ENCODE measurements around the gene STX1B. TPM values are rescaled to one million over a fixed set of nuclear protein-coding genes. Genes with fewer than 3 reads are reported as not detected.

STX1B gene
- total and polyA plus RNA-seq, 4 donors: 0.09 to 1.2 (median 0.51) TPM

DNA sequence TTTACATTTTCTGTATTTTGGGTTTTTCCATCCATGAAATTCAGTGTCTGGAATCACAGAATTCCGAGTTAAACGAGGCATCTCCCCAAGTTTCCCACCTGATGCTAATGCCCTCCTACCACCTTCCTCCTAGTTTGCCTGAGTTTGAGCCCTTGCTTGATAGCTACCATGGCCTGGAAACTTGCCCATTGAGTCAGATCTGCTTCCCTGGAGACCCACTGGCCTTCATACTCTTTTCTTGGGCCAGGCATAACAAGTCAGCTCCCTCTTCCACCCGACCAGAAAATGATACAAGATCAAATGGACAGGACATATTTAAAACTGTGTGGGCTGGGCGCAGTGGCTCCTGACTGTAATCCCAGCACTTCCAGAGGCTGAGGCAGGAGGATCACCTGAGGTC is 42.6 kb downstream of the STX1B start:
- Histone ChIP-seq H3K27ac (ENCODE audit: low read depth in 1 of 2, low read length in 2 of 2) (no peak overlapping the region), H3K36me3 (ENCODE audit: control insufficient read depth in 4 of 4, insufficient read depth in 3 of 4, low read depth in 1 of 4, low read length in 3 of 4) (peaks cover 30 to 77% (median 52%) of the 10 kb centered on the region in 4 donors), H3K9ac (ENCODE audit: low read depth in 1 of 2, low read length in 2 of 2) (no peak overlapping the region), H3K4me1 (ENCODE audit: control insufficient read depth in 4 of 4, insufficient read depth in 4 of 4, low read length in 3 of 4) (no peaks in the 10 kb centered on the region), H3K4me3 (ENCODE audit: low read depth in 1 of 3, low read length in 3 of 3) (no peak overlapping the region), H3K27me3 (ENCODE audit: control insufficient read depth in 4 of 4, insufficient read depth in 4 of 4, low read length in 3 of 4) (no peaks in the 10 kb centered on the region), H3K9me3 (ENCODE audit: control insufficient read depth in 4 of 4, low read length in 3 of 4) (no peaks in the 10 kb centered on the region)
- 96% methylated on average over 4 of the region's 4 CpGs for WGBS
- DNase-seq (ENCODE audit: low spot score): no peak
- TF ChIP-seq RAD21 (IDR thresholded peaks at IDR 0.05): no peak
- no peak for TF ChIP-seq FOXA2 (IDR thresholded peaks at IDR 0.05)
- TF ChIP-seq, protein P1, sequence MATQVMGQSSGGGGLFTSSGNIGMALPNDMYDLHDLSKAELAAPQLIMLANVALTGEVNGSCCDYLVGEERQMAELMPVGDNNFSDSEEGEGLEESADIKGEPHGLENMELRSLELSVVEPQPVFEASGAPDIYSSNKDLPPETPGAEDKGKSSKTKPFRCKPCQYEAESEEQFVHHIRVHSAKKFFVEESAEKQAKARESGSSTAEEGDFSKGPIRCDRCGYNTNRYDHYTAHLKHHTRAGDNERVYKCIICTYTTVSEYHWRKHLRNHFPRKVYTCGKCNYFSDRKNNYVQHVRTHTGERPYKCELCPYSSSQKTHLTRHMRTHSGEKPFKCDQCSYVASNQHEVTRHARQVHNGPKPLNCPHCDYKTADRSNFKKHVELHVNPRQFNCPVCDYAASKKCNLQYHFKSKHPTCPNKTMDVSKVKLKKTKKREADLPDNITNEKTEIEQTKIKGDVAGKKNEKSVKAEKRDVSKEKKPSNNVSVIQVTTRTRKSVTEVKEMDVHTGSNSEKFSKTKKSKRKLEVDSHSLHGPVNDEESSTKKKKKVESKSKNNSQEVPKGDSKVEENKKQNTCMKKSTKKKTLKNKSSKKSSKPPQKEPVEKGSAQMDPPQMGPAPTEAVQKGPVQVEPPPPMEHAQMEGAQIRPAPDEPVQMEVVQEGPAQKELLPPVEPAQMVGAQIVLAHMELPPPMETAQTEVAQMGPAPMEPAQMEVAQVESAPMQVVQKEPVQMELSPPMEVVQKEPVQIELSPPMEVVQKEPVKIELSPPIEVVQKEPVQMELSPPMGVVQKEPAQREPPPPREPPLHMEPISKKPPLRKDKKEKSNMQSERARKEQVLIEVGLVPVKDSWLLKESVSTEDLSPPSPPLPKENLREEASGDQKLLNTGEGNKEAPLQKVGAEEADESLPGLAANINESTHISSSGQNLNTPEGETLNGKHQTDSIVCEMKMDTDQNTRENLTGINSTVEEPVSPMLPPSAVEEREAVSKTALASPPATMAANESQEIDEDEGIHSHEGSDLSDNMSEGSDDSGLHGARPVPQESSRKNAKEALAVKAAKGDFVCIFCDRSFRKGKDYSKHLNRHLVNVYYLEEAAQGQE (IDR thresholded peaks at IDR 0.05): no peak
- no peak for TF ChIP-seq GABPA (IDR thresholded peaks at IDR 0.05 in 1 of 2, conservative IDR thresholded peaks at IDR 0.05 in 1 of 2)
- no peak for TF ChIP-seq YY1 (IDR thresholded peaks at IDR 0.05)
- TF ChIP-seq FOXA1 (IDR thresholded peaks at IDR 0.05): no peak
- TF ChIP-seq JUND (IDR thresholded peaks at IDR 0.05): no peak
- TF ChIP-seq EGR1 (IDR thresholded peaks at IDR 0.05; ENCODE audit: low read depth in 2 of 2): no peak
- no peak for TF ChIP-seq HNF4G (IDR thresholded peaks at IDR 0.05)
- TF ChIP-seq, protein P2, sequence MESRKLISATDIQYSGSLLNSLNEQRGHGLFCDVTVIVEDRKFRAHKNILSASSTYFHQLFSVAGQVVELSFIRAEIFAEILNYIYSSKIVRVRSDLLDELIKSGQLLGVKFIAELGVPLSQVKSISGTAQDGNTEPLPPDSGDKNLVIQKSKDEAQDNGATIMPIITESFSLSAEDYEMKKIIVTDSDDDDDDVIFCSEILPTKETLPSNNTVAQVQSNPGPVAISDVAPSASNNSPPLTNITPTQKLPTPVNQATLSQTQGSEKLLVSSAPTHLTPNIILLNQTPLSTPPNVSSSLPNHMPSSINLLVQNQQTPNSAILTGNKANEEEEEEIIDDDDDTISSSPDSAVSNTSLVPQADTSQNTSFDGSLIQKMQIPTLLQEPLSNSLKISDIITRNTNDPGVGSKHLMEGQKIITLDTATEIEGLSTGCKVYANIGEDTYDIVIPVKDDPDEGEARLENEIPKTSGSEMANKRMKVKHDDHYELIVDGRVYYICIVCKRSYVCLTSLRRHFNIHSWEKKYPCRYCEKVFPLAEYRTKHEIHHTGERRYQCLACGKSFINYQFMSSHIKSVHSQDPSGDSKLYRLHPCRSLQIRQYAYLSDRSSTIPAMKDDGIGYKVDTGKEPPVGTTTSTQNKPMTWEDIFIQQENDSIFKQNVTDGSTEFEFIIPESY (IDR thresholded peaks at IDR 0.05): no peak
- TF ChIP-seq, protein P3, sequence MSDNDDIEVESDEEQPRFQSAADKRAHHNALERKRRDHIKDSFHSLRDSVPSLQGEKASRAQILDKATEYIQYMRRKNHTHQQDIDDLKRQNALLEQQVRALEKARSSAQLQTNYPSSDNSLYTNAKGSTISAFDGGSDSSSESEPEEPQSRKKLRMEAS (IDR thresholded peaks at IDR 0.05): no peak
- TF ChIP-seq HNF4A (conservative IDR thresholded peaks at IDR 0.05): no peak

DNA sequence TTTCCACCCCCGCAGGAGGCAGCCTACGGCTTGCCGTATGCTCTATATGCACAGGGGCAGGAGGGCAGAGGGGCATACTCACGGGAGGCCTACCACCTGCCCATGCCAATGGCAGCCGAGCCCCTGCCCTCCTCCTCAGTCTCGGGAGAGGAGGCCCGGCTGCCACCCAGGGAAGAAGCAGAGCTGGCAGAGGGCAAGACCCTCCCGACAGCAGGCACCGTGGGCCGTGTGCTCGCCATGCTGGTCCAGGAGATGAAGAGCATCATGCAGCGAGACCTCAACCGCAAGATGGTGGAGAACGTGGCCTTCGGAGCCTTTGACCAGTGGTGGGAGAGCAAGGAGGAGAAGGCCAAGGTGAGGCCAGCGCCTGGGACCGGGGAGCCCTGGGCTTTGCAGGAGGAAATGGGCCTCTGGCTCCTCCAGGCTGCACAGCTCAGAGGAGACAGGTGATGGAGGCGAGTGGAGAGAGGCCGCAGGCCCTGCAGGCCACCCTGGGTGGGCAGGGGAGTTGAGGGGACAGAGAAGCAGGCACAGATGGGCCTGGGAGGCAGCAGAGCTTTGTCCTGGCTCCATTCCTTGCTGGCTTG is 44.3 kb downstream of the STX1B start:
- no peak overlapping the region for H3K4me3 ChIP-seq (ENCODE audit: low read depth in 1 of 3, low read length in 3 of 3)
- 96% methylated on average over 19 of the region's 19 CpGs for WGBS
- no peak overlapping the region for H3K27ac ChIP-seq (ENCODE audit: low read depth in 1 of 2, low read length in 2 of 2)
- H3K9me3 ChIP-seq (ENCODE audit: control insufficient read depth in 4 of 4, low read length in 3 of 4): no peaks in the 10 kb centered on the region
- no peak for DNase-seq (ENCODE audit: low spot score)
- H3K4me1 ChIP-seq (ENCODE audit: control insufficient read depth in 4 of 4, insufficient read depth in 4 of 4, low read length in 3 of 4): no peaks in the 10 kb centered on the region
- H3K36me3 ChIP-seq (ENCODE audit: control insufficient read depth in 4 of 4, insufficient read depth in 3 of 4, low read depth in 1 of 4, low read length in 3 of 4): peaks cover 24 to 75% (median 58%) of the 10 kb centered on the region in 4 donors
- H3K9ac ChIP-seq (ENCODE audit: low read depth in 1 of 2, low read length in 2 of 2): no peak overlapping the region
- H3K27me3 ChIP-seq (ENCODE audit: control insufficient read depth in 4 of 4, insufficient read depth in 4 of 4, low read length in 3 of 4): no peaks in the 10 kb centered on the region
- TF ChIP-seq HNF4G (IDR thresholded peaks at IDR 0.05): no peak
- TF ChIP-seq, protein P2 (IDR thresholded peaks at IDR 0.05): no peak
- TF ChIP-seq, protein P4, sequence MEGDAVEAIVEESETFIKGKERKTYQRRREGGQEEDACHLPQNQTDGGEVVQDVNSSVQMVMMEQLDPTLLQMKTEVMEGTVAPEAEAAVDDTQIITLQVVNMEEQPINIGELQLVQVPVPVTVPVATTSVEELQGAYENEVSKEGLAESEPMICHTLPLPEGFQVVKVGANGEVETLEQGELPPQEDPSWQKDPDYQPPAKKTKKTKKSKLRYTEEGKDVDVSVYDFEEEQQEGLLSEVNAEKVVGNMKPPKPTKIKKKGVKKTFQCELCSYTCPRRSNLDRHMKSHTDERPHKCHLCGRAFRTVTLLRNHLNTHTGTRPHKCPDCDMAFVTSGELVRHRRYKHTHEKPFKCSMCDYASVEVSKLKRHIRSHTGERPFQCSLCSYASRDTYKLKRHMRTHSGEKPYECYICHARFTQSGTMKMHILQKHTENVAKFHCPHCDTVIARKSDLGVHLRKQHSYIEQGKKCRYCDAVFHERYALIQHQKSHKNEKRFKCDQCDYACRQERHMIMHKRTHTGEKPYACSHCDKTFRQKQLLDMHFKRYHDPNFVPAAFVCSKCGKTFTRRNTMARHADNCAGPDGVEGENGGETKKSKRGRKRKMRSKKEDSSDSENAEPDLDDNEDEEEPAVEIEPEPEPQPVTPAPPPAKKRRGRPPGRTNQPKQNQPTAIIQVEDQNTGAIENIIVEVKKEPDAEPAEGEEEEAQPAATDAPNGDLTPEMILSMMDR (IDR thresholded peaks at IDR 0.05; ENCODE audit: low read depth, low read length, missing input control): no peak
- TF ChIP-seq JUND (IDR thresholded peaks at IDR 0.05): no peak
- TF ChIP-seq SP1 (IDR thresholded peaks at IDR 0.05): no peak
- no peak for TF ChIP-seq RAD21 (IDR thresholded peaks at IDR 0.05)
- no peak for TF ChIP-seq FOXA1 (IDR thresholded peaks at IDR 0.05)
- TF ChIP-seq, protein P3 (IDR thresholded peaks at IDR 0.05): no peak
- TF ChIP-seq FOXA2 (IDR thresholded peaks at IDR 0.05): no peak
- TF ChIP-seq TAF1 (conservative IDR thresholded peaks at IDR 0.05): no peak
- no peak for TF ChIP-seq NR2F2 (IDR thresholded peaks at IDR 0.05)
- TF ChIP-seq, protein P1 (IDR thresholded peaks at IDR 0.05): no peak
- no peak for TF ChIP-seq RXRA (IDR thresholded peaks at IDR 0.05)
- no peak for TF ChIP-seq EGR1 (IDR thresholded peaks at IDR 0.05; ENCODE audit: low read depth in 2 of 2)
